A549 (cell line): ENCODE data around the gene GPR18. TPM values are rescaled to one million over a fixed set of nuclear protein-coding genes. Genes with fewer than 3 reads are reported as not detected.

Experiments used
- ATAC-seq, 2 experiments: fragments of 200-7000 bp in 1 of 2; fragments of >200 bp in 1 of 2; cut with Nextera tagmentation in 1 of 2; cut with Tn5 transposase in 1 of 2; 3 replicates each; pipeline versions ENCODE4 v1.8.0 to v1.9.1; 2018 to 2020; ENCODE audit warnings: mild to moderate bottlenecking in 1 of 2, moderate library complexity in 1 of 2
- CTCF ChIA-PET: fragments of 300-600 bp; sonication (Branson Sonifier 250); formaldehyde crosslinking; extraction: SDS; loops from one replicate; lab custom pipeline; 2021; ENCODE audit warnings: antibody characterized with exemption, inconsistent platforms; lab: Yijun Ruan, JAX
- POLR2A ChIA-PET: fragments of 350-600 bp; formaldehyde crosslinking; extraction: SDS; loops from one replicate; lab custom pipeline; 2021; ENCODE audit warnings: antibody characterized with exemption, inconsistent platforms; lab: Yijun Ruan, JAX
- DNase-seq, 2 experiments: peaks; one replicate each; pipeline versions ENCODE4 v3.0.0 to v3.0.0-alpha.2; 2011 to 2016; ENCODE audit warnings: low read depth in 1 of 2, low spot score in 1 of 2
- FAIRE-seq: peaks from 2 replicates; lab custom pipeline; 2011; peaks lifted over from hg19 to GRCh38; lab: Jason Lieb, UNC
- H3K27ac ChIP-seq, 2 experiments: fragments of >200 bp; sonication (Bioruptor Twin); formaldehyde crosslinking; 3 replicates each; pipeline ENCODE4 v1.5.1; 2016 to 2017
- H3K4me1 ChIP-seq: fragments of >200 bp; sonication (Bioruptor Twin); formaldehyde crosslinking; 3 replicates; pipeline ENCODE4 v1.6.1; 2016
- H3K4me2 ChIP-seq: fragments of >200 bp; sonication (Bioruptor Twin); formaldehyde crosslinking; 3 replicates; pipeline ENCODE4 v1.6.1; 2016
- H3K4me3 ChIP-seq: fragments of >200 bp; sonication (Bioruptor Twin); formaldehyde crosslinking; 3 replicates; pipeline ENCODE4 v1.5.1; 2016
- H3K9me3 ChIP-seq: fragments of >200 bp; sonication (Bioruptor Twin); formaldehyde crosslinking; 3 replicates; pipeline ENCODE4 v1.6.1; 2016
- CHD2 ChIP-seq: fragments of 150-350 bp; IDR thresholded peaks from 2 replicates; pipeline ENCODE4 v1.6.1; 2014; ENCODE audit warnings: low read length; ENCODE audit not compliant: partially characterized antibody
- EP300 ChIP-seq, 2 experiments: fragments of >200 bp; sonication (Bioruptor Twin); formaldehyde crosslinking; IDR thresholded peaks; 2 replicates in 1 of 2; 3 replicates in 1 of 2; pipeline ENCODE4 v1.6.1; 2016 to 2017
- GATA3 ChIP-seq: IDR thresholded peaks from 2 replicates; pipeline ENCODE4 v1.6.1; 2012; ENCODE audit warnings: borderline replicate concordance
- NR3C1 ChIP-seq: fragments of >200 bp; sonication (Bioruptor Twin); formaldehyde crosslinking; IDR thresholded peaks from 3 replicates; pipeline ENCODE4 v1.6.1; 2017
- RFX5 ChIP-seq: fragments of 450-650 bp; IDR thresholded peaks from 2 replicates; pipeline ENCODE4 v1.7.1; 2014; ENCODE audit warnings: antibody characterized with exemption, mild to moderate bottlenecking, moderate library complexity
- ZC3H11A ChIP-seq: fragments of 450-650 bp; IDR thresholded peaks from 2 replicates; pipeline ENCODE4 v1.6.1; 2014; ENCODE audit warnings: antibody characterized with exemption, mild to moderate bottlenecking
- WGBS: methylation state at CpG from one replicate; pipeline ENCODE4 v1.1.6; 2017; ENCODE audit errors: missing lambda C conversion rate; 5-methylcytosine and 5-hydroxymethylcytosine counted together
- polyA plus RNA-seq, 4 experiments: library from polyadenylated mRNA; depleted of rRNA in 3 of 4; stranded (reverse); fragments of >200 nt; fragmentation: RNase III in 1 of 4; extraction: RNeasy Plus Mini Kit Qiagen cat#74134 plus additional on column Dnase treatment in 1 of 4; gene quantifications; 2 replicates in 3 of 4; 3 replicates in 1 of 4; pipeline ENCODE4 v1.2.3, GENCODE V29; 2011 to 2017
- TF ChIP-seq, protein P1 (sequence below): fragments of >200 bp; sonication (Bioruptor Twin); formaldehyde crosslinking; IDR thresholded peaks from 3 replicates; pipeline ENCODE4 v1.6.1; 2016
- TF ChIP-seq, protein P2 (sequence below): IDR thresholded peaks from 2 replicates; pipeline ENCODE4 v1.6.1; 2012
- TF ChIP-seq, protein P3 (sequence below): IDR thresholded peaks from 2 replicates; pipeline ENCODE4 v1.6.1; 2012; ENCODE audit warnings: low read depth, borderline replicate concordance
- TF ChIP-seq, protein P4 (sequence below): fragments of 150-350 bp; IDR thresholded peaks from 2 replicates; pipeline ENCODE4 v1.6.1; 2014; ENCODE audit warnings: low read depth, mild to moderate bottlenecking, low read length
- TF ChIP-seq, protein P5 (sequence below): fragments of 250-450 bp; sonication (Bioruptor Pico); IDR thresholded peaks from 2 replicates; pipeline ENCODE4 v1.5.0; 2021; ENCODE audit warnings: mild to moderate bottlenecking, moderate library complexity, borderline replicate concordance
- TF ChIP-seq, protein P6 (sequence below): fragments of 250-450 bp; sonication (Bioruptor Pico); IDR thresholded peaks from 2 replicates; pipeline ENCODE4 v1.5.0; 2020; ENCODE audit warnings: low read depth, mild to moderate bottlenecking, moderate library complexity

GPR18 gene
- polyA plus RNA-seq, 2 of the 4 experiments (the other 2 are of a cell fraction), result not detected

DNA sequence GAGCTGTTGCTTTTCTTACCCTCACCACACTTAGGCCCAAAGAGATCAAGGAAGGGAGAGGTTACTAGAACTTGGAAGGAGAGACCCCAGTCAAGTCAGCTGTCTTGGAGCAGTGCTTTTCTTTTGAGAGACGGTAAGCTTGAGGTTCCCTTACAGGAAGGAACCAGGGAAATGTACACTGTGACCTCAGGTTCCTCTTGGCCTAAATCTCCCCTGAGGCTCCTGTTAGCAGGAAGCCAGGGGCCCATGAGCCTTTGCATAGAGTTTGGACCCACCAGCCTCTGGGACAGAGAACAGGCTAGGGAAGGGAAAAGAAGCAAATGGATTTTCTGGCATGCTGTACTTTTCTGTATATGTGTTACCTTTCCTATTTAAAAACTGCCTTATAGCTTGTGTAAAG, 5.9 kb upstream of the GPR18 start:
- DNase-seq, result no peak
- TF ChIP-seq, protein P1, sequence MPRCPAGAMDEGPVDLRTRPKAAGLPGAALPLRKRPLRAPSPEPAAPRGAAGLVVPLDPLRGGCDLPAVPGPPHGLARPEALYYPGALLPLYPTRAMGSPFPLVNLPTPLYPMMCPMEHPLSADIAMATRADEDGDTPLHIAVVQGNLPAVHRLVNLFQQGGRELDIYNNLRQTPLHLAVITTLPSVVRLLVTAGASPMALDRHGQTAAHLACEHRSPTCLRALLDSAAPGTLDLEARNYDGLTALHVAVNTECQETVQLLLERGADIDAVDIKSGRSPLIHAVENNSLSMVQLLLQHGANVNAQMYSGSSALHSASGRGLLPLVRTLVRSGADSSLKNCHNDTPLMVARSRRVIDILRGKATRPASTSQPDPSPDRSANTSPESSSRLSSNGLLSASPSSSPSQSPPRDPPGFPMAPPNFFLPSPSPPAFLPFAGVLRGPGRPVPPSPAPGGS, result no peak
- TF ChIP-seq NR3C1 (no peak), ZC3H11A (no peak)
- TF ChIP-seq, all 56 proteins: peak for 0
- Histone ChIP-seq H3K4me3 (no peak overlapping the region), H3K9me3 (no peaks in the 10 kb centered on the region), H3K27ac (no peak overlapping the region), H3K4me2 (no peak overlapping the region), H3K4me1 (no peaks in the 10 kb centered on the region)
- ChIA-PET POLR2A (no interaction called here), CTCF (interaction anchor here (1.0 to 2.2 kb wide), 7 partner anchors 8 to 394 kb away, joined by 3 to 12 read pairs (median 6); no protein-coding TSS in a partner anchor)
- ATAC-seq (no peak), FAIRE-seq (no peak)
- WGBS, result 80% methylated on average over 1 of the region's 1 CpG

DNA sequence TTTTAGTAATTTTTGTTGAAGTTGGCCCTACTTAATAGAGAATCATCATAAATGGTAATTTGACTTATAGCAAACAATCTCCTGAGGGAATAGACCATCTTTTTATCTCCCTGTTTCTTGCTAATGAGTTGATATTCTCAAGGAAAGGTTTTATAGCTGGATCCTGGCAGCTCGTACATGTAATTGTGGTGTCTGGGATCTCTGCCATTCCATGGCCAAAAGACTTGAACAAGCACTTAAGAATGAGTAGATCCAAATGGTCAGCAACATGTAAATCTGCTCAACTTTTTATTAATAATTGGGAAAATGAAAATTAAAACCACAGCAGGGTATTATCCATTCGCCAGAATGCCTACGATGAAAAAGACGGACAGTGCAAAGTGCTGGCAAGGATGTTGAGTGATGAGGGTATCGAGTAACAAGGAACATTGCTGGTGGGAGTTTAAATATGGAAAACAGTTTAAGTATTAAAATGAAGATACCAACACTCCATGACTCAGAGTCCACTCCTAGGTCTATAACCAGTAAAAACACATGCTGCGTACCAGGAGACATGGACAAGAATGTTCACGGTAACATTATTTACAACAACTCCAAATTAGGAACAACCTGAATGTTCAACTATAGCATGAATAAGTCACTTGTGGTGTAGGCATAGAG, 5.1 kb upstream of the GPR18 start:
- no peak for DNase-seq
- Histone ChIP-seq H3K4me1 (no peaks in the 10 kb centered on the region), H3K9me3 (no peaks in the 10 kb centered on the region), H3K4me3 (no peak overlapping the region), H3K27ac (no peak overlapping the region), H3K4me2 (no peak overlapping the region)
- 94% methylated on average over 7 of the region's 7 CpGs for WGBS
- ChIA-PET CTCF (interaction anchor here (0.9 to 2.2 kb wide), 4 partner anchors 8 to 174 kb away, joined by 3 to 12 read pairs (median 5); no protein-coding TSS in a partner anchor), POLR2A (no interaction called here)
- TF ChIP-seq, protein P2, sequence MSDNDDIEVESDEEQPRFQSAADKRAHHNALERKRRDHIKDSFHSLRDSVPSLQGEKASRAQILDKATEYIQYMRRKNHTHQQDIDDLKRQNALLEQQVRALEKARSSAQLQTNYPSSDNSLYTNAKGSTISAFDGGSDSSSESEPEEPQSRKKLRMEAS, result no peak
- TF ChIP-seq NR3C1, result no peak
- no peak for TF ChIP-seq CHD2
- TF ChIP-seq, protein P3, sequence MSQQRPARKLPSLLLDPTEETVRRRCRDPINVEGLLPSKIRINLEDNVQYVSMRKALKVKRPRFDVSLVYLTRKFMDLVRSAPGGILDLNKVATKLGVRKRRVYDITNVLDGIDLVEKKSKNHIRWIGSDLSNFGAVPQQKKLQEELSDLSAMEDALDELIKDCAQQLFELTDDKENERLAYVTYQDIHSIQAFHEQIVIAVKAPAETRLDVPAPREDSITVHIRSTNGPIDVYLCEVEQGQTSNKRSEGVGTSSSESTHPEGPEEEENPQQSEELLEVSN, result no peak
- no peak for TF ChIP-seq GATA3
- TF ChIP-seq, protein P4, sequence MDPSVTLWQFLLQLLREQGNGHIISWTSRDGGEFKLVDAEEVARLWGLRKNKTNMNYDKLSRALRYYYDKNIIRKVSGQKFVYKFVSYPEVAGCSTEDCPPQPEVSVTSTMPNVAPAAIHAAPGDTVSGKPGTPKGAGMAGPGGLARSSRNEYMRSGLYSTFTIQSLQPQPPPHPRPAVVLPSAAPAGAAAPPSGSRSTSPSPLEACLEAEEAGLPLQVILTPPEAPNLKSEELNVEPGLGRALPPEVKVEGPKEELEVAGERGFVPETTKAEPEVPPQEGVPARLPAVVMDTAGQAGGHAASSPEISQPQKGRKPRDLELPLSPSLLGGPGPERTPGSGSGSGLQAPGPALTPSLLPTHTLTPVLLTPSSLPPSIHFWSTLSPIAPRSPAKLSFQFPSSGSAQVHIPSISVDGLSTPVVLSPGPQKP, result no peak
- no peak for TF ChIP-seq RFX5
- TF ChIP-seq, protein P5, sequence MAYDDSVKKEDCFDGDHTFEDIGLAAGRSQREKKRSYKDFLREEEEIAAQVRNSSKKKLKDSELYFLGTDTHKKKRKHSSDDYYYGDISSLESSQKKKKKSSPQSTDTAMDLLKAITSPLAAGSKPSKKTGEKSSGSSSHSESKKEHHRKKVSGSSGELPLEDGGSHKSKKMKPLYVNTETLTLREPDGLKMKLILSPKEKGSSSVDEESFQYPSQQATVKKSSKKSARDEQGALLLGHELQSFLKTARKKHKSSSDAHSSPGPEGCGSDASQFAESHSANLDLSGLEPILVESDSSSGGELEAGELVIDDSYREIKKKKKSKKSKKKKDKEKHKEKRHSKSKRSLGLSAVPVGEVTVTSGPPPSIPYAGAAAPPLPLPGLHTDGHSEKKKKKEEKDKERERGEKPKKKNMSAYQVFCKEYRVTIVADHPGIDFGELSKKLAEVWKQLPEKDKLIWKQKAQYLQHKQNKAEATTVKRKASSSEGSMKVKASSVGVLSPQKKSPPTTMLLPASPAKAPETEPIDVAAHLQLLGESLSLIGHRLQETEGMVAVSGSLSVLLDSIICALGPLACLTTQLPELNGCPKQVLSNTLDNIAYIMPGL, result no peak
- FAIRE-seq, result no peak
- no peak for ATAC-seq

DNA sequence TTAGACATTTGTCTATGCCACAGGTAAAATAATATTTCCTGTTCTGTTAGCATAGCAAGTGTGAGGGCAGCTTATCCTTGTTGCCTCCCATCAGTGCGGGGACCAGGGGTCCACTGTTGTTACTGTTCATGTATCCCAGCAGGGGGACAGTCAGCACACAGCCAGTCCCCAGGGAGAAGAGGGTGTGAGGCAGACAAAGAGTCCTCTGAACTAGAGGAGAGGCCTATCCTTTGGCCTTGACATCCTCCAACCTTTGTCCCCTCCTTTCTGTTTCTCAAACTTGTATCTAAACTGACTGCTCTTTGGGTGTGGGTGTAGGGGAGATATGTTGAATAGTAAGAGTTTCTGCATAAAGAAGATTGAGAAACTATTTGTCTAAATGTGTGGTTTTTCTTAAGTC, 2.9 kb upstream of the GPR18 start:
- 86% methylated on average over 1 of the region's 1 CpG for WGBS
- POLR2A ChIA-PET, result no interaction called here
- ATAC-seq (no peak), FAIRE-seq (no peak), DNase-seq (no peak)
- H3K9me3 ChIP-seq, result no peaks in the 10 kb centered on the region
- no peak overlapping the region for H3K27ac ChIP-seq
- CTCF ChIA-PET, result interaction anchor here (1.4 to 2.3 kb wide), 4 partner anchors 8 to 176 kb away, joined by 4 to 5 read pairs (median 4); no protein-coding TSS in a partner anchor
- H3K4me3 ChIP-seq, result no peak overlapping the region
- no peaks in the 10 kb centered on the region for H3K4me1 ChIP-seq
- no peak for TF ChIP-seq EP300 (IDR thresholded peaks at IDR 0.05)
- TF ChIP-seq, protein P6, sequence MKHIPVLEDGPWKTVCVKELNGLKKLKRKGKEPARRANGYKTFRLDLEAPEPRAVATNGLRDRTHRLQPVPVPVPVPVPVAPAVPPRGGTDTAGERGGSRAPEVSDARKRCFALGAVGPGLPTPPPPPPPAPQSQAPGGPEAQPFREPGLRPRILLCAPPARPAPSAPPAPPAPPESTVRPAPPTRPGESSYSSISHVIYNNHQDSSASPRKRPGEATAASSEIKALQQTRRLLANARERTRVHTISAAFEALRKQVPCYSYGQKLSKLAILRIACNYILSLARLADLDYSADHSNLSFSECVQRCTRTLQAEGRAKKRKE (CRISPR knock-in tag), result no peak
- no peak overlapping the region for H3K4me2 ChIP-seq
